GM10248 (cell line): ENCODE data around the gene TBC1D25.
"Not testable (repeated sequence)": the region's sequence is repeated elsewhere in the genome, so short reads cannot be mapped to it uniquely, and the experiment has no call there.

Experiments
- CTCF ChIA-PET: fragments of 300-600 bp; sonication (Branson Sonifier 250); formaldehyde crosslinking; extraction: SDS; loops from one replicate; lab custom pipeline; 2021; ENCODE audit warnings: antibody characterized with exemption; lab: Yijun Ruan, JAX
- POLR2A ChIA-PET: fragments of 350-650 bp; sonication (Branson Sonifier 250); formaldehyde crosslinking; extraction: SDS; loops from one replicate; lab custom pipeline; 2020; ENCODE audit warnings: antibody characterized with exemption; lab: Yijun Ruan, JAX
- DNase-seq: peaks from one replicate; pipeline ENCODE4 v3.0.0; 2012; ENCODE audit errors: extremely low spot score
- TF ChIP-seq, protein P1 (sequence below): IDR thresholded peaks from 2 replicates; pipeline ENCODE4 v1.5.1; 2012; ENCODE audit warnings: mild to moderate bottlenecking, low read depth; ENCODE audit errors: extremely low read depth, missing control alignments, control extremely low read depth

Gene TBC1D25

DNA sequence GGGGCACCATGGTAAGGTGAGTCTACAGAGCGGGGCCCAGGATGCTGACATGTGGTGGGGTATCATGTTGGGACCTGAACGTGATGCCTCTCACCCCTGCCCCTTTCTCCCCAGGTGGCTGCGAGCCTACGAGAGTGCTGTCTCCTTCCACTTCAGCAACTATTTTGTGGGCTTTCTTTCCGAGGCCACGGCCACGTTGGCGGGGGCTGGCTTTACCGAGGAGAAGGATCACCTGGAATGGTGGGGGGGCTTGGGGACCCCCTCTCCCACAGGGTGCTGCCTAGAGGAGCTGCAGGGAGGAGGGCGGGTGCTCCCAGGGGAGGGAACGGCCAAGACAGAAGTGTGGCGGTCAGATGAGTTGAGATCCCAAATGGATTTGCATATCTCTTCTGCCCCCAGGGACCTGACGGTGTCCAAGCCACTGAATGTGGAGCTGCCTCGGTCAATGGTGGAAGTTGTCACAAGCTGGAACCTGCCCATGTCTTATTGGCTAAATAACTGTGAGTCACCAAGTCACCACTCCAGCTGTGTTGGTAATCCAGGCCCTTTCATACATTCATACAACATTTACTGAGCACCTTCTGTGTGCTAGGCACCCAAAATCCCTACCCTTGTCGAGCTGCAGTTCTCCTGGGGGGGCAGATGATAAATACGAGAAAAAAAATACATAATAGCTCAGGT lies 25.2 kb upstream of the TBC1D25 start:
- POLR2A ChIA-PET = no interaction called here
- CTCF ChIA-PET = no interaction called here
- no peak for DNase-seq
- TF ChIP-seq, protein P1, sequence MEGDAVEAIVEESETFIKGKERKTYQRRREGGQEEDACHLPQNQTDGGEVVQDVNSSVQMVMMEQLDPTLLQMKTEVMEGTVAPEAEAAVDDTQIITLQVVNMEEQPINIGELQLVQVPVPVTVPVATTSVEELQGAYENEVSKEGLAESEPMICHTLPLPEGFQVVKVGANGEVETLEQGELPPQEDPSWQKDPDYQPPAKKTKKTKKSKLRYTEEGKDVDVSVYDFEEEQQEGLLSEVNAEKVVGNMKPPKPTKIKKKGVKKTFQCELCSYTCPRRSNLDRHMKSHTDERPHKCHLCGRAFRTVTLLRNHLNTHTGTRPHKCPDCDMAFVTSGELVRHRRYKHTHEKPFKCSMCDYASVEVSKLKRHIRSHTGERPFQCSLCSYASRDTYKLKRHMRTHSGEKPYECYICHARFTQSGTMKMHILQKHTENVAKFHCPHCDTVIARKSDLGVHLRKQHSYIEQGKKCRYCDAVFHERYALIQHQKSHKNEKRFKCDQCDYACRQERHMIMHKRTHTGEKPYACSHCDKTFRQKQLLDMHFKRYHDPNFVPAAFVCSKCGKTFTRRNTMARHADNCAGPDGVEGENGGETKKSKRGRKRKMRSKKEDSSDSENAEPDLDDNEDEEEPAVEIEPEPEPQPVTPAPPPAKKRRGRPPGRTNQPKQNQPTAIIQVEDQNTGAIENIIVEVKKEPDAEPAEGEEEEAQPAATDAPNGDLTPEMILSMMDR = no peak

DNA sequence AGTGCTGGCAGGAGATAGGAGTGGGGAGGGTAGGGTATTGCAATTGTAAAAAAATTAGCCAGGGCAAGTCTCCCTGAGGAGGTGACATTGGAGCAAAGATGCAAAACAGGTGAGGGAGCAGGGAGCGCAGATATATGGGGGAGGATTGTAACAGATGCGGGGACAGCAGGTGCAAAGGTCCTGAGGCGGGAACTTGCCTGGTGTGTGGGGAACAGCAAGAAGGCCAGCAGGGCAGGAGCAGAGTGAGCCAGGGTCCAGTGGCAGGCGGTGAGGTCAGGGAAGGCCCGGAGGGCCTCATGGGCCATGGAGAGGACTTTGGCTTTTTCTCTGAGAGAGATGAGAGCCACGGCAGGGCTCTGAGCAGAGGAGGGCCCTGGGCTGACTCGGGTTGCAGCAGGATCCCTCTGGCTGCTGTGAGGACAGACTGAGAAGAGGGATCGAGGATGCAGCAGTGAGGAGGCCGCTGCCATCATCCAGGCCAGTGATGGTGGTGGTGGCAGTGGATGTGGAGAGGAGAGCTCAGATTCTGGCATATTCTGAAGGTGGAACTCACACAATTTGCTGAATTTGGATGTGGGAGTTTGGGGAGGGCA lies 24.6 kb upstream of the TBC1D25 start:
- POLR2A ChIA-PET = no interaction called here
- DNase-seq = no peak
- TF ChIP-seq, protein P1 = no peak
- CTCF ChIA-PET = no interaction called here

DNA sequence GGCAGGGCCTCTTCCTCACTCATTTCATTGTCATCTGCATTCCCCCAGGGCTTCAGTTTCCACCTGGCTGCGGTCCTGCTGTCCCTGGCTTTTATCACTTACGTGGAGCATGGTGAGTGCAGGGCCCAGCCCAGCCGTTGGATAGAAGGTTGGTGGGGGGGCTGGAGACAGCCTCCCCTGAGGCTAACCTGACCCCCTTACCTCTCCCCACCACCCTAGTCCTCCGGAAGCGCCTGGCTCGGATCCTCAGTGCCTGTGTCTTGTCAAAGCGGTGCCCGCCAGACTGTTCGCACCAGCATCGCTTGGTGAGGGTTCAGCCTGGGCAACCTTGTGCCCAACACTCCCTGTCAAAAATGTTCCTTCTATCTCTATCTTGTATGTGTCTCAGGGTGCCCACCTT lies 23.7 kb upstream of the TBC1D25 start:
- no peak for DNase-seq
- TF ChIP-seq, protein P1 = no peak
- ChIA-PET POLR2A (no interaction called here), CTCF (no interaction called here)

DNA sequence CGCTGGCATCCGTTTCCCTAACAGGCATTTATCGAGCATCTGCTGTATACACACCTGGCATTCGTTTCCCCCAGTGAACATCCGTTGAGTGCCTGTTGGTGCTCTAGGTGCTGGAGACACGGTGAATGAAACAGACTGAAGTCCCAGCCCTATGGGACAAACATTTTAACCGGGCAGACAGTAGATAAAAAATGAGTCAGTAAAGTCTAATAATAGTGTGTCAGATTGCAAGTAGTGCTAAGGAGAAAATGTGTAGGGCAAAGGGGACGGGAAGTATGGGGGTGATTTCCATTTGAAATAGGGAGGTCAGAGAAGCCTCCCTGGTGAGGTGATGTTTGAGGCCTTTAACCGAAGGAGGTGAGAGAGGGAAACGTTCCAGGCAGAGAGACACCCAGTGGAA lies 23.2 kb upstream of the TBC1D25 start:
- TF ChIP-seq, protein P1 = no peak
- no peak for DNase-seq
- ChIA-PET POLR2A (no interaction called here), CTCF (no interaction called here)

DNA sequence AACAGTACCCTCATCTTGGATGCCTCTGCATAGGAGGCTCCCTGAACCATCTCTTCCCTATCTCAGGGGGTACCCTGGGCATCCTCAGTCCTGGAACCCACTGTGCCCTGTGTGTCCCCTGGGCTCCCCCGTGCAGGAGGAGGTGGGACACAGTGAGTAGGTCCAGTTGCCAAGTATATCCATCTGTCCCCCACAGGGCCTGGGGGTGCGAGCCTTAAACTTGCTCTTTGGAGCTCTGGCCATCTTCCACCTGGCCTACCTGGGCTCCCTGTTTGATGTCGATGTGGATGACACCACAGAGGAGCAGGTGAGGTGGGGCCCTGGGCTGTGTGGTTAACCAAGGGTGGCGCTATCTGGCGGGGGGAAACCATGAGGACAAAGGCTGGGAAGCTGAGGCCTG lies 22.5 kb upstream of the TBC1D25 start:
- ChIA-PET POLR2A (no interaction called here), CTCF (no interaction called here)
- TF ChIP-seq, protein P1 = no peak
- no peak for DNase-seq

DNA sequence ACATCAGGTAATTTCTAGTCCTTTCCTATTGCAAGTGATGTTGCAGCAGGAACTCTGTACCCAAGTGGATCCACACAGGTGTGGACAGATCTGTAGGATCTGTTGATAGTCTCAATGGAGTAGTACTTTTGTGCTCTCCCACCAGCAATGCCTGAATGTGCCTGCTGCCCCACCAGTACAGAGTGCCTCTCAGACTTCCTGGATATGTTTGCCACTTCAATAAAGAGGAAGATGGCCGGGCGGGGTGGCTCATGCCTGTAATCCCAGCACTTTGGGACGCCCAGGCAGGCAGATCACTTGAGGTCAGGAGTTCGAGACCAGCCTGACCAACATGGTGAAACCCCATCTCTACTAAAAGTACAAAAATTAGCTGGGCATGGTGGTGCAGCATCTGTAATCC lies 20.0 kb upstream of the TBC1D25 start:
- POLR2A ChIA-PET, CTCF ChIA-PET, DNase-seq: not testable (repeated sequence)

DNA sequence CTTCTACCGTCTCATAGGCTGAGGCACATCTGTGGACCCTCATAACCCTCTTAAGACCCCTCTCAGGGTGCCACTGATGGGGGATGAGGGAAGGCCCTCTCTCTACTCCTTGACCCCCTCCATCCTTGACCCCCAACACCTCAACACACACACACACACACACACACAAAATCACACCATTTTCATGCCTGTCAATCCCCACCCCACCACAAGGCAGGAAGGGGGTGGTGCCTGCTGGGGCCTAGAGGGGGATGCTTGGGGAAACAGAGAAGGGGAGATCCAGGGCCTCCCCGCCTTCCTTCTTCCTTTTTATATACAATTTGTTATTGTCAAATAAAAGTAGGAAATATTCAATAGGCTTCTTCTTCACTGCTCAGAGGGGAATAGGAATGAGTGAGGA lies 19.1 kb upstream of the TBC1D25 start:
- POLR2A ChIA-PET = no interaction called here
- CTCF ChIA-PET = no interaction called here
- TF ChIP-seq, protein P1 = no peak
- no peak for DNase-seq
